ENCODE results near the gene BOLA3.

BOLA3 gene

GRCh38 chr2:74186038-74186437 lies 38.3 kb upstream of the BOLA3 start:
- Histone ChIP-seq H2AFZ (ENCODE audit: low read length) (0 out of 2 replicates have a peak overlapping the region, but pooled peaks have one; percentile 67), H4K20me1 (ENCODE audit: insufficient read depth, low read length) (no peaks in the 10 kb centered on the region), H3K27me3 (replicated peaks; ENCODE audit: insufficient read depth, low read length) (no peaks in the 10 kb centered on the region), H3K27ac (ENCODE audit: low read length) (peak overlapping the region; percentile 18; the same call in 1 of the 2 replicates), H3K4me2 (ENCODE audit: low read depth, low read length) (peak overlapping the region; percentile 49; the same call in 1 of the 2 replicates), H3K4me1 (ENCODE audit: low read length) (peaks cover 5% of the 10 kb centered on the region), H3F3A (ENCODE audit: insufficient read depth, low read length) (peaks cover 15% of the 10 kb centered on the region), H3K9ac (ENCODE audit: low read length) (no peak overlapping the region), H3K36me3 (replicated peaks; ENCODE audit: insufficient read depth, low read length) (no peaks in the 10 kb centered on the region), H3K4me3 (ENCODE audit: low read length) (no peak overlapping the region; the same call in 1 of the 2 replicates), H3K79me2 (ENCODE audit: low read length) (no peaks in the 10 kb centered on the region), H3K9me2 (replicated peaks; ENCODE audit: insufficient read depth, low read length) (no peaks in the 10 kb centered on the region), H3K9me3 (replicated peaks; ENCODE audit: insufficient read depth, low read length) (no peaks in the 10 kb centered on the region)
- no peak for TF ChIP-seq EZH2phosphoT487 (IDR thresholded peaks at IDR 0.05; ENCODE audit: low read length)
- TF ChIP-seq EZH2 (optimal IDR thresholded peaks at IDR 0.05; ENCODE audit: low read depth, low read length), result no peak
- no peak for TF ChIP-seq CTCF (IDR thresholded peaks at IDR 0.05; ENCODE audit: low read length)
- peak; percentile 12 for DNase-seq

GRCh38 chr2:74183878-74184277 lies 36.2 kb upstream of the BOLA3 start:
- peaks cover 10% of the 10 kb centered on the region for H3K4me1 ChIP-seq (ENCODE audit: low read length)
- H3K79me2 ChIP-seq (ENCODE audit: low read length), result no peaks in the 10 kb centered on the region
- no peaks in the 10 kb centered on the region for H3K36me3 ChIP-seq (replicated peaks; ENCODE audit: insufficient read depth, low read length)
- no peak for TF ChIP-seq EZH2 (optimal IDR thresholded peaks at IDR 0.05; ENCODE audit: low read depth, low read length)
- TF ChIP-seq CTCF (IDR thresholded peaks at IDR 0.05; ENCODE audit: low read length), result no peak
- no peak for TF ChIP-seq EZH2phosphoT487 (IDR thresholded peaks at IDR 0.05; ENCODE audit: low read length)
- no peak overlapping the region for H2AFZ ChIP-seq (ENCODE audit: low read length)
- DNase-seq, result no peak
- H3K4me3 ChIP-seq (ENCODE audit: low read length), result no peak overlapping the region
- H4K20me1 ChIP-seq (ENCODE audit: insufficient read depth, low read length), result no peaks in the 10 kb centered on the region
- H3K27me3 ChIP-seq (replicated peaks; ENCODE audit: insufficient read depth, low read length), result no peaks in the 10 kb centered on the region
- peaks cover 28% of the 10 kb centered on the region for H3F3A ChIP-seq (ENCODE audit: insufficient read depth, low read length)
- no peak overlapping the region for H3K4me2 ChIP-seq (ENCODE audit: low read depth, low read length)
- no peaks in the 10 kb centered on the region for H3K9me2 ChIP-seq (replicated peaks; ENCODE audit: insufficient read depth, low read length)
- H3K9ac ChIP-seq (ENCODE audit: low read length), result no peak overlapping the region
- no peak overlapping the region for H3K27ac ChIP-seq (ENCODE audit: low read length)
- H3K9me3 ChIP-seq (replicated peaks; ENCODE audit: insufficient read depth, low read length), result no peaks in the 10 kb centered on the region

GRCh38 chr2:74181739-74182138 lies 34.0 kb upstream of the BOLA3 start:
- Histone ChIP-seq H3K27ac (ENCODE audit: low read length) (peak overlapping the region; percentile 50; the same call in 1 of the 2 replicates), H3K4me2 (ENCODE audit: low read depth, low read length) (peak overlapping the region; percentile 58), H3K36me3 (replicated peaks; ENCODE audit: insufficient read depth, low read length) (no peaks in the 10 kb centered on the region), H3K9me3 (replicated peaks; ENCODE audit: insufficient read depth, low read length) (no peaks in the 10 kb centered on the region), H3K27me3 (replicated peaks; ENCODE audit: insufficient read depth, low read length) (no peaks in the 10 kb centered on the region), H3K79me2 (ENCODE audit: low read length) (peaks cover 17% of the 10 kb centered on the region), H4K20me1 (ENCODE audit: insufficient read depth, low read length) (peaks cover 13% of the 10 kb centered on the region), H3F3A (ENCODE audit: insufficient read depth, low read length) (peaks cover 45% of the 10 kb centered on the region), H2AFZ (ENCODE audit: low read length) (peak overlapping the region; percentile 49; the same call in 1 of the 2 replicates), H3K4me1 (ENCODE audit: low read length) (peaks cover 12% of the 10 kb centered on the region), H3K4me3 (ENCODE audit: low read length) (peak overlapping the region; percentile 18; the same call in 1 of the 2 replicates), H3K9ac (ENCODE audit: low read length) (peak overlapping the region; percentile 28; the same call in 1 of the 2 replicates), H3K9me2 (replicated peaks; ENCODE audit: insufficient read depth, low read length) (no peaks in the 10 kb centered on the region)
- TF ChIP-seq CTCF (IDR thresholded peaks at IDR 0.05; ENCODE audit: low read length) (no peak), EZH2 (optimal IDR thresholded peaks at IDR 0.05; ENCODE audit: low read depth, low read length) (no peak), EZH2phosphoT487 (IDR thresholded peaks at IDR 0.05; ENCODE audit: low read length) (no peak)
- DNase-seq, result peak; percentile 79

All from MM.1S (cell line).